HG03095 (cell line): ENCODE measurements around the gene CAMK2B.

Experiments used
- ATAC-seq: cut with Tn5 transposase; IDR thresholded peaks from one replicate; pipeline ENCODE4 v1.9.1; 2021; ENCODE audit warnings: moderate library complexity; ENCODE audit not compliant: unreplicated experiment

Gene CAMK2B

DNA sequence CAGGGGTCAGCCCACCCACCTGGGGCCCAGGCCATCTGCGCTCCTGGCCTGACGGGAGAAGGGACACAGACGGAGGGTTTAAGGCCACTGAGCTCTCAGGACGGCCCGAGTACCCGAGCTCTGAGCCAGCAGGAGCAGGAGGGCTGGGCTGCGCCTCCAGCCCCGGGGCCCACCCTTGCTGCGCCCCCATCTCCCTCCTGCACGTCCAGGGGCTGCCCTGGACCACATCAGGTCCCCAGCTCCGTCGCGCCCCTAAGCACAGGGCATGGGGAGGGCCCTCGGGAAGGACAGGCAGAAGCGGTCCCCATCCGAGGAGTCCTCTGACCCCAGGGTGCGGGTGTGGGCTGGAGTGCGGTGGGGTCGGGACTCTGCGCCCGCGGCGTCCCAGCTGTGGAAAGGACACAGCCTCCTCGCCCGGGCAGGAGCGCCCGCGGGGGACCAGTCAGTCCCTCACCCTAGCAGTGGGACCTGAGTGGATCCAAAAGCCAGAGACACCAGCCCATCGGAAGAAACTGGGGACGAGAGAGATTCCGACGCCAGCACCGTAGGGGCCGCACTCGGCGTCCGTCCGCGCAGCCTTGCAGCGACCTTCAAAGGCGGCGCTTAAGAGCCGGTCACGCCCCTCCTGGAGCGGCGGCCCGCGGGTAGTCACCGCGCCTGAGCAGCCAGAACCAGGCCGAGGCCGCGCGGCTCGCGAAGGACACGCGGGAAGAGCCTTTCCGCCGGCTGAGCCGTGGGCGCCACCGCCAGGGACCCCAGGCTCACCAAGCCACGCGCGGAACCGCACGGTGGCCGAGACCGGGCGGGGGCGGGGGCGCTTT lies 15.9 kb downstream of the CAMK2B start:
- no peak for ATAC-seq

DNA sequence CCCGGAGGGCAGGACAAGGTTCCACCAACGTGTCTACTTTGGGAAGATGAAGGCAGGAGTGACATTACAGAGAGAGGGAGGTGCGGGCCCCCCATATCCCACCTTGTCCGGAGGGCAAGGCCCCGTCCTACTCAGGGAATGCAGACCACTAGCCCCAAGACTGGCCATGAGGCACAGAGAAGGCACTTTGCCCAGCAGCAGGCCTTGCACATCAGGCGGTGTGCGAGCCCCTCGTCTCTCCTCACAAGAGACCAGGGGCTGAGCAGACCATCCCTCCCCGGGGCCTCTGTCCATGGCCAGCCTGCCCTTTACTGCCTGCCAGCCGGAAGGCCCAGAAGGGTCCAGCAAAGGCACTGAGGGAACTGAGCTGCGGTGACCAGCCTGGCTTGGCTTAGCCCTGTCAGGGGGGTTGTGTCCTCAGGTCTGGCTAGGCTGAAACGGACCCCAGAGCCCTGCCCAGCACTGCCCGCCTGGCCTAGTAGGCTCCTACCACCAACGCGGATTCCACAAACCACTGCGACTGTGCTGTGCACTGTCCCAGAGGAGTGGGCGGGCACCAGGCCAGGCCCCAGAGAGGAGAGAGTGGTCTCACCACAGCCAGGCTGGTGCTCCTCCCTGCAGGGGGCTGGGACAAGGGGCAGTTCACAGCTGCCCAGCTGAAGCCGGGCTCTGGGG lies 16.7 kb downstream of the CAMK2B start:
- no peak for ATAC-seq

DNA sequence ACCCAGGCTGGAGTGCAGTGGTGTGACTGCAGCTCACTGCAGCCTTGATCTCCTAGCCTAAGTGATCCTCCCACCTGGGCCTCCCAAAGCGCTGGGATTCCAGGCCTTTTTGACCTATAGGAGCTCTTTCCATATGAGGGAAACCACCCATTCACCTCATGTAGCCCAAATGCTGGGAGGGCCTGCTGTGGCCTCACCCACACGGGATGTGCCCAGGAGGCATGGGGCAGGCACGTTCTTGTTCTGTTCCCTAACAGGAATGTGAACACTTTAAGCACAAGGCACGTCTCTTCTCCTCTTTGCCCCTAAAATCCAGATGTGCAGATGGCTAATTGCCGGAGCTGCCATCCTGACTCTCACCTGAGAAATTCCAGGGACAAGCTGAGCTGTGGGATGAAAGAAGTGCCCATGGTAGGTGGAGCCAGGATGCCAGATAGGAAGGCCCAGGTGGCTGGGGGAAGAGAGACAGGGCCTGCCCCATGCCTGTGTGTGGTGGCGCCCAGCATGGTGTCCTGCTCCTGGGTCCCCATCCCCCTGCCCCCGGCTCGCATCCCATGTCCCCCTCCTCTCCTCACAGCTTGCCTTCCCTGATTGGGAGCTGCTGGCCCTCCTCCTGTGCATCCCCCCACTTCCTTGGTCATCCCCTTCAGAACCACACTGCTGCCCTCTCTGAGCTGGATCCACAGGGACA lies 17.3 kb downstream of the CAMK2B start:
- no peak for ATAC-seq

DNA sequence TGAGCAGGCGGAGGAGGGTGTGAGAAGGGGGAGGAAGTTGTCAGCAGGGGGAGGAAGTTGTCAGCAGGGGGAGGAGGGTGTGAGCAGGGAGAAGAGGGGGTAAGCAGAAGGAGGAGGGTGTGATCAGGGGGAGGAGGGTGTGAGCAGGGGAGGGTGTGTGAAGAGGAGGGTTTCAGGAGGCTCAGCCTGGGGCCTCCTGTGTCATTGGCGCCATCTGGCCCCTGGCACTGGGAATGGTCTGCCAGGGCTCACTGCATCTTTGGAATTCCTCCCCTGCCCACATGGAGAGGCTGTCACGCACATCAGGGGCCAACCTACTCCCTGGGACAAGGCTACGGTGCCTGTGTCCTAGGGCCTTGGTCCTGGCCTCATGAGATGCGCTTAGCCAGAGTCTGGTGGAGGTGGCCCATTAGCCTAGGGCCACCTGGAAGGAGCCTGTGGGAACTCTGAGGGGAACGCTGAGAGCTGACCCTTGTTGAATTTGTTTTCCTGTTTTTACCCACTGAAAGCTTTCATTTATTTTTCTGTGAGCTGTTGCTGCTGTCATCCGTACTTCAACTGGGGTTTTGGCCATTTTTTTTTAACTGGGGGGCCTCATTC lies 18.0 kb downstream of the CAMK2B start:
- no peak for ATAC-seq

DNA sequence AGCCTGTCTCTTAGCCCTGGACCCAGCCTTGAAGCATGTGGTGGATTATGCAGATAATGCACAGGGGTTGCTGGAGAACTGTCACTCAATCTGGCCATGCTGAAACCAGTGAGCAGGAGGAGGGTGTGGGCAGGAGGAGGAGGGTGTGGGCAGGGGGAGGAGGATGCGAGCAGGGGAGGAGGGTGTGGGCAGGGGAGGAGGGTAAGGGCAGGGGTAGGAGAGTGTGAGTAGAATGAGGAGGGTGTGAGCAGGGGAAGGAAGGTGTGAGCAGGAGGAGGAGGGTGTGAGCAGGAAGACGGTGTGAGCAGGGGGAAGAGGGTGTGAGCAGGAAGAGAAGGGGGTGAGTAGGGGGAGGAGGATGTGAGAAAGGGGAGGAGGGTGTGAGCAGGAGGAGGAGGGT lies 18.8 kb downstream of the CAMK2B start:
- no peak for ATAC-seq

DNA sequence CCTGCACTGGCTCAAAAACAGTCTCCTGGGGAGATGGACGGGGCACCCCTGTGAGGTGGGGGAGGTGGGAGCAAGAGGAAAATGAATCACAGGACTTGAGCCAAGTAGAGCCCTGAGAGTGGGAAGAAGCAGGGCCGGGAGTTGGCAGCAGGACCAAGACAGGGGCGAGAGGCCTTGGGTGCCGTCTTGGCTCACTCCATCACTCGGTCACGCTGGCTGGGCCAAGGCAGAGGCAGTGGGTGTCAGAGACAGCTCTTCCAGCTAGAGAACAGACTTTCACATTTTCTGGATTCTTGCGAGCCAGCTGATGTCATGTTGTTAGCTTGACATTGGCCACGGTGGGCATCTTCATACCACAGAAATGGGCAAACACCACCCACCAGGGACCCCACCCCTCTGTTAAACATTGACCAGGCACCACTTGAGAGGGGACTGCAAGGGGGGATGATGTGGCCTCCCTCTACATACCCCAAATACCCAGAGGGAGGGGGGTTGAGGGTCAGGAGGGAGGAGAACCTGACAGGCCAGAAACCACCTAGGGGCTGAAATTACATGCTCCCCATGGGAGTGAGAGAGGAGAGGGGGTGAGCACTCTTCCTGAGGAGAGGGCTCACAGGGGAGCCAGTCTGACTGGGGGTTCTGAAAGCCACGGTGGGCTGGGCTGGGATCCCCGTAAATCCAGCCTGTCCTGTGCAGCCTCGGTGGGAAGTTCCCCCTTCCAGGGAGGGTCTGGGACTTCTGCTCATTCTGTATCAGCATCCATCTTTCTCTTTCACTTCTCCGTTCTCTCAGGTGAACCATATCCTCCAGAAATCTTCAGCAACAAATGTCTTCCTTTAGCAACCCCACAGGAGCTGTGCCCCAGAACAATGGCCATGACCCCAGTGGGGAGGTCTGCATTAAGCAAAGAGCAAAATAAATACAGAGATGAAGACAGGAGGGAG lies 19.6 kb downstream of the CAMK2B start:
- no peak for ATAC-seq

DNA sequence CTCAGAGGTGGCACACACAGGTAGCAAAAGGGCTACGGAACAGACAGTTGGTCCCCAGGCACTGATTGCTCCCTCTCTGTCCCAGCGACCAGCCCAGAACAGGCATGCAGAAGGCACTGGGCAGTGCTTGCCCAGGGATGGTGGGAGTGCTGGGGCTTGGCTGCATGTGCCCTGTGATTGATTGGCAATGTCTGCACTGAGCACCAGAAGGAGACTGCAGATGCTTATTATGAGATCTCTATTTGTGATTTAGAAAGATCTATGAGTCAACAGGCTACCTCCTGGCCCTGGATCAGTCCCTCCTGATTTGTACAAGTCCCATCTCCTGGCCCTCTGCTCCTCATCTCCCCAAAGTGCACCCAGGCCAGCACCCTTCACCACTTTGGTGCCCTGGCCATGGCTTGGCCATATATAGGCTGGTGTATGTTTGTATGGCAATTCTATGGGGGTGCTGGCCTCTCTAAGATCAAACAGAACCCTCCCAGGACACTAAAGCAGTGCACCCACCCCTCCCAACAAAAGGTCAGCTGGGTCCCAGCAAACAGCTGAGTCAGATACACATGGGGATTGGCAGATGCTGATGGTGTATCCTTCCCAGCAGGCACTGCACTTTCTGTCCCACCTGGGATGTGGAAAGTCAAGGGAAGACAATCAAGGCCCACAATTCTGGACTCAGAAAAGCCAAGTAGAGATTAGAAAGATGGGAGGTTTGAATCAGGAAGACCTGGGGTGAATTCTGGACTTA lies 30.9 kb downstream of the CAMK2B start:
- no peak for ATAC-seq

DNA sequence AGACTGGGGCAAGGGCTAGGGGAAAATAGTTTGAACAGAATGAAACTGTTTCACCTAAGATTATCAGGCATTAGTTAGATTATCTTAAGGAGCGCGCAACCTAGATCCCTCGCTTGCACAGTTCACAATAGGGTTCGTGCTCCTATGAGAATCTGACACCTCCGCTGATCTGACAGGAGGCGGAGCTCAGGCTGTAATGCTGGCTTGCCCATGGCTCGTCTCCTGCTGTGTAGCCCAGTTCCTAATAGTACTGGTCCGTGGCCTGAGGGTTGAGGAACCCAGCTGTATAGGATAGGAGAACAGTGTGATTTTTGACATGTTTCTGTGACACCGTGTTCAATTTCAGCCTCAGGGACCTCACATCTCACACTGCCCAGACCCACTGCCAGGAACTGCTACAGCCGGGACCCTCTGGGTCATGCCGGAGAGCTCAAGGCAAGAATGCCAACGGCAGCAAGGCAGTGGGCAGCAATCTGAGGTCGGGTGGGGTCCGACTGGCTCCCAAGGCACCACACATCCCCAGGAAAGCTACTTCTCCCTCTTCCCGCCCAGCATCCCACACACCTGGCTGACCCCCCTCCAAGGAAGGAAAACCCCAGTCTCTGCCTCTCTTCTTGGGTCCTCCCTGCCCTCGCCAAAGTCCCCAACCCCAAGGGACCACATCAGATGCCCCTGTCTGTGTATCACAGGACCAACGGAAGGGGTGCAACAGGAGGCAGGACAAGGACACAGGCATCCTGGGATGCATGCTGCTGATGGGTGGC lies 31.7 kb downstream of the CAMK2B start:
- ATAC-seq, result no peak

DNA sequence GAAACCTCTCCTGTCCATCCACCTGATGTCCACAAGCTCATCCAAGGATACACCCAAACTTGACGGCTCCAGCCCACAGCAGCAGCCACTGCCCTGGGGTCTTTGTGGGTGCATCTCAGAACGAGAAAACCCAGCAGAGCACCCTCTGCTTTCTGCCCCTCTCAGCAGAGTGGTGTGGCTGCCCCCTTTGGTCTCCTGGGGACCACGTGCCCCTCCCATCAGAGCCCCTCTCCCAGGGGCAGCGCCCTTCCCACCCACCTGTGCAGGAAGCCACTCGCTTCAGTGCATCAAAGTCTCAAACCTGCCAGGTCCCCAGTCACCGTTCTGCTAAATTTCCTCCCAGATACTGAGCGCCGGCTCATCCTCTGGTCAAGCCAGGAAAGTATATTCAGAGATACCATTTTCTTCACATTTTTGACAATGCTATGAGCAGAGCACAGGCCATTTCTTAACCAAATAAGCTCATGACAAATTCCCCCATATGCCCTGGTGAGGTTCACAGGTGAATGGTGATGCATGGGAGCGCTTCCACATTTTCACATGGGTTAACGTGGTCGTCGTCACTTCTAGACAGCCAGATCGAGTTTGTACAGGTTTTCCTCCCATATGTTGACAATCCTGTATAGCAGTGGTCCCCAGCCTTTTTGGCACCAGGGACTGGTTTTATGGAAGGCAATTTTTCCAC lies 32.4 kb downstream of the CAMK2B start:
- no peak for ATAC-seq

DNA sequence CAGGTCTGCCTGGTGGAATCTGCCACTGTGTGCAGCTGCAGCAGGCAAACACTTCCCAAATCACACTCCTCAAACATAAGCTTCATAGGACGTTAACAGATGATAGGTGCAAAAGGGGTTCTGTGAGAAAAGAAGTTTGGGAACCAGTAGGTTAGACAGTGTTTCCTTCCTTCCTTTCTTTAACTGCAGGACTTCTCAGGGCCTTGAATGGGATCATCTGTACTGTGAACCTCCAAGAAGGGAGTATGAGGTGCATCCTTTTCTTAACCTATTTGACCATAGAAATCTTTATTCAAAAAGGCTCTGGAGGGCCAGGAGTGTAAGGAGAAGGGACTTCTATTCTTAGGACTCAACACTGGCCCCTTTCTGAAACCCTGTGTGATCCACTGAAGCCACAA lies 33.0 kb downstream of the CAMK2B start:
- no peak for ATAC-seq

DNA sequence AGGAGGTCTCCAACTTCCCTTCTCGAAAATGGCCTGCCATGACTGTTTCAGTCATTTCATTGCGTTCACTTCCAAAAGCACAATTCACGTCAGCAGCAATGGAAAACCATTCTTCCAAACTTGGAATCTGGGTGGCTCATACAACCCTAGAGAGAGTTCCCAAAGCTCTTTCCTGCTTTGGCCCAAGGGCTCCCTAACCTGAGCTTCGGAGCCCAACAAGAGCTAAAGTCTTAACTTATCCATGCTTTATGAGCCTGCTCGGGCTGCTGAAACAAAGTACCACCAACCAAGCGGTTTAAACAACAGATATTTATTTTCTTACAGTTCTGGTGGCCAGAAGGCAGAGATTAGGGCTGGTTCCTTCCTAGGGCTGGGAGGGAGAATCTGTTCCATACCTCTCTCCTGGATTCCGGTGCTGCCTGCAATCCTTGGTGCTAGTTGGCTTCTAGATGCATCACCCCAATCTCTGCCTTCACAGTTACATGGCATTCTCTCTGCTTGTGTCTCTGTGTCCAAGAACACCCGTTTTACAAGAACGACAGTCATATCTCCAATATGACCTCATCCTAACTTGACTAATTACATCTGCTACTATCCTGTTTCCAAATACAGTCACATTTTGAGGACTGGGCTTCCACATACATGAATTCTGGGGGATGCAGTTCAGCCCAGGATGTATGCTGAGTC lies 33.5 kb downstream of the CAMK2B start:
- no peak for ATAC-seq

DNA sequence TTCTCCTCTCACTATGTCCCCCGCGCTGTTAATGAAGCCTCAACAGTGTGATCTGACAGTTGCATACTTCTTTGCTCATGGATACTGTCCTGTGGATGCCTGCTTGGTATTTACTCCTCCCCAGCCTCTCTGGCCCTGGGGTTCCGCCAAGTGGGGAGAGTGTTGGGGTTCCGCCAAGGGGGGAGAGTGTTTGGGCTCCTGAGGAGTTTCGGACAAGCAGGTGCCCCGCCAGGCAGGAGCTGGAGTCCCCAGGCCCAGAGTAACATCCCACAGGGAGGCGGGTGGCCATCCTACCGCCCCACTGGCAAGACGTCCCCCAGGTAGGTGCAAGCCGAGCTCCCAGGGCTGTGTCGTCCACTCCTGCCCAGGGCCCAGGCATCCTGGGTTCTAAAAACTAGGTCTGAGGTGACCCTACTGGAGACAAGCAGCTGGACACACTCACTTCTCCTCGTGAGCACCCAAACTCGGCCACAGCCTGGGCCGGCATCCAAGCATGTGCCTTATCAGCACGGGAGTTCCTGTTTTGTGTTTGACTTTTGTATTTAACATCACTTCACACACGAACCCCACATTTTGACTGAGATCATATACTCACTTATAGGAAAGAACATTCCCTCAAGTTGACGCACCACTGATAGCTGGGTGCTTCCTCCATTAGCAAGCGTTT lies 34.2 kb downstream of the CAMK2B start:
- ATAC-seq, result no peak

DNA sequence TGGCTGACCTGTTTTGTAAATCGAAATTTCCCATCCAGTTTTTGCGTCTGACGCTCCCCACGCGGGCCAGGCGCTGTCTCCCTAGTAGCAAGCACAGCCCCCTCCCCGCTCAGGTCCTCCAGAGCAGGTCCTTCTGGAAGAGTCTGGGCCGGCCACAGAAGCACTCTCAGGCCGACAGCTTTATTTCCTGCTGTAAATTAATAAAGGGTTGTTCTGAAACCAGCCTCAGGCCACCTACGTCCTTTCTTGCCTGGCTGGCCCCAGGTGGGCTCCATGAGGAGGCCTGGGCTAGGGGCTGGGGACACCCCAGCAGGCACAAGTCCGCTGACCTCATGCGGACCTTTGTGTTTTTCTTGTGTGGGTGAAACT lies 35.2 kb downstream of the CAMK2B start:
- no peak for ATAC-seq

DNA sequence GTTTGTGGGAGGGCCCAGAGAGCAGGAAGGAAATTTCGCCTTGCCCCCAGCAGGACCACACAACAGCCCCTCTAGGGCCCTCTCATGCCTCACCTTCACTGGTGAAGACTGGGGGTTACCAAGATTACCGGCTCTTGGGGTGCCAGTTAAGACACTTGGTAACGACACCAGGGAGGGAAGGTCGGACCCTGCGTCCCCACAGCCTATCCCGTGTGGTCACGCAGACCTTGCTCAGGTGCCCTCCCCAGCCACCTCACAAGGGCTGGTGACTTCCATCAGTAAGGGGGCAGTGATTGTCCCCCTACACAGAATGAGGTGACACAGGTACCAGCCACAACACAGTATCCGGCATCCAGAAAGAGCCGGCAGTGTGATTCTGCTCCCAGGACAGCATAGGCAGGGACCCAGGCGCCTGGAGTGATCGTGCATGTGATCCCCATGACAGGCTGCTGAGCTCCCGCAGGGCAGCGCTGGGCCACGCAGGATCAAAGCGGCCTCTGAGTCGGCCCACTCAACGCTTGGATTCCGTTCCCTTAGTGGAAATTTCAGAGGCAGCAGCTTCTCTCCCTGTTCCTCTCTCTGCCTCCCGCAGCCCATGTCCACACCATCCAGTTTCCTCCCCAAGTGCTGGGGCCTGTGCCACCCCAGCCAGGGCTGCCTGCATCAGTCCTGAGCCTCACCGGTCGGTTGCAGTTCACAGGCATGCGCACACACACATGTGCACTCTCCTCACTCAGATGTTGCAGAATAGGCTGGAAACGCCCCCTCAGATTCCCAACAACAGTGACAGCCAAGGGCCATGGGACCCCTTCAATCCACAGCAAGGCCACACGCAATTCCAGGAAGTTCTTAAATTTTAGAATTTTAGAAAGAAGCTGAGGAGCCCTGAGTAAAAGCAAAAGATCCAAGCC lies 35.8 kb downstream of the CAMK2B start:
- ATAC-seq, result no peak

DNA sequence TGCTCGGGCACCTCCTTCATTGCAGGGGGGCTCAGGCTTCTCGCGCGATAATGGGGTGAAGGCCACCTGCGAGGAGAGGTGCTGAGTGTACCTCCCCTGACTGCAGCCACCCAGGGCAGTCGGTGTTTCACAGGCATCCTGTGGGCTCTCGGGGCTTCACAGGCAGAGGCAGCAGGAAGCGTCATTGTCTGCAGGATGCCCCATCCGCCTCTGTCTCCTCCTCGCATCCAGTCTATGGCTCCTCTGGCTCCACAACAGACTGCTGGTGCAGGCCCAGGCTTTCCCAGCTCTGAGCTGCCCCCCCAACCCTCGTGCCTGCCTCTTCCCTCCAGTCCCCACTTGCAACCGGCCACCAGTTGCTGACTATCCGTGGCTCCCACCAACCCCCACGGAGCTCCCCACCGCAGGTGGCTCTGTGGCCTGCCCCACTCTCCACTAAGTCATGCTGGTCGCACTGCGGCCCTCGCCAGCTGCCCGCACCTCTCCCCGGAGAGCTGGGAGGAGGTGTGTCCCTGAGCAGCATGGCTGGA lies 36.5 kb downstream of the CAMK2B start:
- ATAC-seq, result no peak

DNA sequence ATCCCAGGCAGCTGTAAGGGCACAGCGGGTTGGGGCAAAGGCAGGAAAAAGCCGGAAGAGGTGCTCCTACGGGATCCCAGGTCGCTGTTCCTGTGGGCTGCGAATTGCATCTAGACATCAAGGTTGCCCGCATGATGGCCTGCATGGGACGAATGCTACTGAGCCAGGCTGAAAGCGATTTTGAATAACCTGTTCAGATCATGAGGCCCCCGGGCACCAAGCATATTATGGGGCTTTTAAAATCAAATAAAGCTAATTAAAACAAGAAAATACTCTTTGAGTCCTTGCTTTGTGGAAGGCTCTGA lies 37.1 kb downstream of the CAMK2B start:
- no peak for ATAC-seq
